HG02763 (cell line): ENCODE results near the gene GCKR.
"Not testable (repeated sequence)": the region's sequence is repeated elsewhere in the genome, so short reads cannot be mapped to it uniquely, and the experiment has no call there.

Source experiments
- ATAC-seq: cut with Tn5 transposase; IDR thresholded peaks from one replicate; pipeline ENCODE4 v1.9.1; 2021; ENCODE audit warnings: mild to moderate bottlenecking, moderate library complexity; ENCODE audit not compliant: unreplicated experiment

GCKR gene

GRCh38 chr2:27507293-27507692, 10.7 kb downstream of the GCKR start:
- ATAC-seq, result no peak

- no peak for ATAC-seq
These were observed 12.7 kb downstream of the GCKR start for GRCh38 chr2:27509326-27509725.

- ATAC-seq, result no peak
These were observed 21.6 kb downstream of the GCKR start for GRCh38 chr2:27518113-27518781.

- no peak for ATAC-seq
These were observed 22.1 kb downstream of the GCKR start for GRCh38 chr2:27518782-27519113.

- ATAC-seq, result no peak
These were observed 23.7 kb downstream of the GCKR start for GRCh38 chr2:27520316-27520715.

- ATAC-seq, result no peak
These were observed 25.8 kb downstream of the GCKR start for GRCh38 chr2:27522400-27522945.

- no peak for ATAC-seq
These were observed 30.5 kb downstream of the GCKR start for GRCh38 chr2:27527182-27527581.

GRCh38 chr2:27531983-27532382, 35.3 kb downstream of the GCKR start:
- no peak for ATAC-seq

- no peak for ATAC-seq
These were observed 40.6 kb downstream of the GCKR start for GRCh38 chr2:27537287-27537686.

GRCh38 chr2:27538839-27539450, 42.3 kb downstream of the GCKR start:
- ATAC-seq, result not testable (repeated sequence)

- ATAC-seq, result not testable (repeated sequence)
These were observed 43.0 kb downstream of the GCKR start for GRCh38 chr2:27539649-27540048.

GRCh38 chr2:27544143-27544821, 47.6 kb downstream of the GCKR start:
- ATAC-seq, result no peak

GRCh38 chr2:27545348-27546141, 48.9 kb downstream of the GCKR start:
- ATAC-seq, result no peak

GRCh38 chr2:27549303-27549702, 52.7 kb downstream of the GCKR start:
- ATAC-seq, result no peak

GRCh38 chr2:27551514-27551913, 54.9 kb downstream of the GCKR start:
- ATAC-seq, result no peak

GRCh38 chr2:27552941-27553340, 56.3 kb downstream of the GCKR start:
- no peak for ATAC-seq

GRCh38 chr2:27554451-27554850, 57.8 kb downstream of the GCKR start:
- not testable (repeated sequence) for ATAC-seq

GRCh38 chr2:27559228-27559627, 62.6 kb downstream of the GCKR start:
- no peak for ATAC-seq

GRCh38 chr2:27561060-27561459, 64.4 kb downstream of the GCKR start:
- ATAC-seq, result no peak

- ATAC-seq, result no peak
These were observed 70.0 kb downstream of the GCKR start for GRCh38 chr2:27566628-27567027.

- no peak for ATAC-seq
These were observed 72.8 kb downstream of the GCKR start for GRCh38 chr2:27569398-27569797.
